Transverse colon (tissue), 4 donors: ENCODE data around the gene SLC26A3. TPM values are rescaled to one million over a fixed set of nuclear protein-coding genes. Genes with fewer than 3 reads are reported as not detected.

Source experiments
- DNase-seq: peaks from one replicate; pipeline ENCODE4 v3.0.0-alpha.2; 2019
- H3K27ac ChIP-seq, 4 donors: fragments of 200-600 bp; sonication (generic); 2 replicates each; pipeline ENCODE4 v1.5.1; 2016 to 2018; ENCODE audit warnings: inconsistent platforms in 4 of 4
- H3K27me3 ChIP-seq: fragments of 200-600 bp; sonication (generic); 2 replicates; pipeline ENCODE4 v1.5.1; 2017; ENCODE audit warnings: inconsistent platforms
- H3K36me3 ChIP-seq, 4 donors: fragments of 200-600 bp; sonication (generic); 2 replicates each; pipeline ENCODE4 v1.5.1; 2017 to 2019; ENCODE audit warnings: inconsistent platforms in 4 of 4
- H3K4me1 ChIP-seq, 4 donors: fragments of 200-600 bp; sonication (generic); 2 replicates each; pipeline ENCODE4 v1.5.1; 2017 to 2020; ENCODE audit warnings: inconsistent platforms in 4 of 4
- H3K4me3 ChIP-seq, 4 donors: fragments of 200-600 bp; sonication (generic); 1 replicate in 1 of 4; 2 replicates in 3 of 4; pipeline versions ENCODE4 v1.5.1 to v1.6.1; 2017 to 2019; ENCODE audit warnings: inconsistent platforms in 4 of 4
- H3K9me3 ChIP-seq, 2 donors: fragments of 200-600 bp; sonication (generic); 2 replicates each; pipeline ENCODE4 v1.5.1; 2017 to 2019; ENCODE audit warnings: inconsistent platforms in 2 of 2
- EP300 ChIP-seq: sonication (generic); formaldehyde crosslinking; IDR thresholded peaks from one replicate; pipeline ENCODE4 v1.6.1; 2017; ENCODE audit warnings: antibody characterized with exemption, low read depth
- POLR2A ChIP-seq: fragments of 450-650 bp; IDR thresholded peaks from one replicate; pipeline ENCODE4 v1.6.1; 2016; ENCODE audit warnings: antibody characterized with exemption, mild to moderate bottlenecking, moderate library complexity
- POLR2AphosphoS5 ChIP-seq, 3 donors: sonication (generic); formaldehyde crosslinking; IDR thresholded peaks; one replicate each; pipeline ENCODE4 v1.6.1; 2016; ENCODE audit warnings: antibody characterized with exemption in 3 of 3
- WGBS, 2 donors: methylation state at CpG; one replicate each; pipeline ENCODE4 v1.1.5; 2018; ENCODE audit warnings: low coverage in 1 of 2; 5-methylcytosine and 5-hydroxymethylcytosine counted together
- in situ Hi-C, 4 donors: fragments of 200-750 bp; cut with MboI; loops; one replicate each; pipeline versions ENCODE4 v1.15.0 to v1.15.1; 2017; ENCODE audit warnings: low sequenced_read_pairs in 3 of 4, low pct_ligation_motif_present in 1 of 4, low pct_unique_long_range_greater_than_20kb in 1 of 4
- intact Hi-C: fragments of 100-400 bp; cut with DNase I; formaldehyde crosslinking; loops from one replicate; pipeline ENCODE4 v1.15.1; 2023; ENCODE audit warnings: low total_unique reads
- total RNA-seq, 4 donors: library from RNA; depleted of rRNA; stranded (reverse); fragments of >200 nt; gene quantifications; one replicate each; pipeline ENCODE4 v1.1.0, GENCODE V29; 2016
- TF ChIP-seq, protein P1 (sequence below), 5 experiments: fragments of 200-600 bp in 3 of 5; fragments of 450-650 bp in 2 of 5; sonication (generic) in 3 of 5; IDR thresholded peaks; 1 replicate in 2 of 5; 2 replicates in 3 of 5; pipeline ENCODE4 v1.5.1; 2016 to 2017; ENCODE audit warnings: antibody characterized with exemption in 5 of 5, inconsistent platforms in 3 of 5, mild to moderate bottlenecking in 2 of 5, moderate library complexity in 1 of 5

SLC26A3 gene
- total RNA-seq, 4 donors from 2014 or later: 296 to 4,526 (median 2,822) TPM

- H3K27me3 ChIP-seq: no peaks in the 10 kb centered on the region
- intact Hi-C loops: loop anchor here (1.0 kb wide), 1 partner anchor 136 kb away; no protein-coding TSS in a partner anchor
- in situ Hi-C loops: loop anchor here (10.0 to 25.0 kb wide), 5 partner anchors 132 to 556 kb away; partner anchors contain the start of genes COG5 (in 2 of the 4), DUS4L (in 2 of the 4), LAMB4 (in 2 of the 4) and DLD (in 1 of the 4)
- peak overlapping the region; percentile 16 to 79 (median 63) for H3K4me3 ChIP-seq
- H3K4me1 ChIP-seq: peaks cover 19 to 41% (median 28%) of the 10 kb centered on the region in 4 donors
- H3K27ac ChIP-seq: peak overlapping the region; percentile 93 to 96 (median 94)
- WGBS, 2 donors: 15 to 67% methylated on average over 6 to 29 of the region's 29 CpGs
- peak; percentile 63 for DNase-seq
- no peaks in the 10 kb centered on the region for H3K9me3 ChIP-seq
- H3K36me3 ChIP-seq: no peaks in the 10 kb centered on the region
- TF ChIP-seq EP300 (no peak), POLR2A (no peak), POLR2AphosphoS5 (IDR thresholded peaks at IDR 0.05) (no peak)
- TF ChIP-seq, protein P1, sequence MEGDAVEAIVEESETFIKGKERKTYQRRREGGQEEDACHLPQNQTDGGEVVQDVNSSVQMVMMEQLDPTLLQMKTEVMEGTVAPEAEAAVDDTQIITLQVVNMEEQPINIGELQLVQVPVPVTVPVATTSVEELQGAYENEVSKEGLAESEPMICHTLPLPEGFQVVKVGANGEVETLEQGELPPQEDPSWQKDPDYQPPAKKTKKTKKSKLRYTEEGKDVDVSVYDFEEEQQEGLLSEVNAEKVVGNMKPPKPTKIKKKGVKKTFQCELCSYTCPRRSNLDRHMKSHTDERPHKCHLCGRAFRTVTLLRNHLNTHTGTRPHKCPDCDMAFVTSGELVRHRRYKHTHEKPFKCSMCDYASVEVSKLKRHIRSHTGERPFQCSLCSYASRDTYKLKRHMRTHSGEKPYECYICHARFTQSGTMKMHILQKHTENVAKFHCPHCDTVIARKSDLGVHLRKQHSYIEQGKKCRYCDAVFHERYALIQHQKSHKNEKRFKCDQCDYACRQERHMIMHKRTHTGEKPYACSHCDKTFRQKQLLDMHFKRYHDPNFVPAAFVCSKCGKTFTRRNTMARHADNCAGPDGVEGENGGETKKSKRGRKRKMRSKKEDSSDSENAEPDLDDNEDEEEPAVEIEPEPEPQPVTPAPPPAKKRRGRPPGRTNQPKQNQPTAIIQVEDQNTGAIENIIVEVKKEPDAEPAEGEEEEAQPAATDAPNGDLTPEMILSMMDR (IDR thresholded peaks at IDR 0.05): no peak
These were observed 60.1 kb downstream of the SLC26A3 start for GRCh38 chr7:107742678-107743566.

- TF ChIP-seq POLR2AphosphoS5 (IDR thresholded peaks at IDR 0.05): no peak
- Histone ChIP-seq H3K27ac (no peak overlapping the region), H3K9me3 (no peaks in the 10 kb centered on the region), H3K4me1 (no peaks in the 10 kb centered on the region), H3K27me3 (peaks cover 12% of the 10 kb centered on the region), H3K4me3 (no peak overlapping the region), H3K36me3 (no peaks in the 10 kb centered on the region)
- intact Hi-C loops: loop anchor here (5.0 kb wide), 1 partner anchor 266 kb away; no protein-coding TSS in a partner anchor
- in situ Hi-C loops: loop anchor here (10.0 to 25.0 kb wide), 6 partner anchors 159 to 541 kb away; partner anchors contain the start of genes COG5 (in 2 of the 4), DUS4L (in 2 of the 4), LAMB4 (in 2 of the 4) and DLD (in 1 of the 4)
- no peak for DNase-seq
These were observed 74.7 kb downstream of the SLC26A3 start for GRCh38 chr7:107728276-107728675.

GRCh38 chr7:107726356-107727130, 76.5 kb downstream of the SLC26A3 start:
- no peaks in the 10 kb centered on the region for H3K4me1 ChIP-seq
- intact Hi-C loops: loop anchor here (5.0 kb wide), 1 partner anchor 264 kb away; no protein-coding TSS in a partner anchor
- no peak overlapping the region for H3K4me3 ChIP-seq
- TF ChIP-seq, protein P1 (IDR thresholded peaks at IDR 0.05): no peak
- no peak for TF ChIP-seq POLR2A
- no peaks in the 10 kb centered on the region for H3K9me3 ChIP-seq
- in situ Hi-C loops: loop anchor here (10.0 to 25.0 kb wide), 6 partner anchors 161 to 539 kb away; partner anchors contain the start of genes COG5 (in 2 of the 4), DUS4L (in 2 of the 4), LAMB4 (in 2 of the 4) and DLD (in 1 of the 4)
- WGBS, 2 donors: 65 to 87% methylated on average over 2 to 3 of the region's 3 CpGs
- peaks cover 12% of the 10 kb centered on the region for H3K27me3 ChIP-seq
- DNase-seq: no peak
- no peaks in the 10 kb centered on the region for H3K36me3 ChIP-seq
- H3K27ac ChIP-seq: no peak overlapping the region

DNA sequence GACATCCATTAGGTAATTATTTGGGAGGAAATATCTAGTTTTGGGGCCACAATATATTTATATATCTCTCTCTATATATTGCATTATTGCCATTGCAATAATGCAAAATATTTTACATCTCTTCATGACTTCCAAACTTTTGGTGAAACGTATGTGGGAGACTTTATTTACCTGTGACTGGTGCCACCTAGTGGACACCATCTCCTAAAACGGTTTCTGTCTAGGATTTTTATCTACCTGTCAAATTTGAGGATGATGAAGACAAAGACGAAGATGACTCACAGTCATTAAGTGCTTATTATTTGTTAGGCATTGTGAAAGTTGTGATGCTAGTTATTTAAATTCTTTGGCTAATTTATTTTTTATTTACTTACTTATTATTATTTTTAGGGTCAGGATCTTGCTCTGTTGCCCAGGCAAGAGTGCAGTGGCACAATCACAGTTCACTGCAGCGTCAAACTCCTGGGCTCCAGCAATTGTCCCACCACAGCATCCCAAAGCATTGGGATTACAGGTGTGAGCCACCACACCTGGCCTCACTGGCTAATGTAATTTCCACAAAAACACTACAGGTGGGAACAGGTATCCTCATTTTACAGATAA, 77.8 kb downstream of the SLC26A3 start:
- in situ Hi-C loops: loop anchor here (10.0 to 25.0 kb wide), 6 partner anchors 162 to 538 kb away; partner anchors contain the start of genes COG5 (in 2 of the 4), DUS4L (in 2 of the 4), LAMB4 (in 2 of the 4) and DLD (in 1 of the 4)
- 20% methylated on average over 3 to 4 of the region's 4 CpGs for WGBS, 2 donors

More for the DNA sequence above, 77.8 kb downstream of the SLC26A3 start:
- intact Hi-C loops: loop anchor here (5.0 kb wide), 1 partner anchor 263 kb away; no protein-coding TSS in a partner anchor
- Histone ChIP-seq H3K27me3 (peaks cover 12% of the 10 kb centered on the region), H3K9me3 (no peaks in the 10 kb centered on the region), H3K4me3 (no peak overlapping the region), H3K27ac (no peak overlapping the region), H3K4me1 (no peaks in the 10 kb centered on the region), H3K36me3 (no peaks in the 10 kb centered on the region)
- no peak for TF ChIP-seq EP300
- TF ChIP-seq, protein P1 (IDR thresholded peaks at IDR 0.05): peak; percentile 67 to 78 (median 71)
- no peak for TF ChIP-seq POLR2A
- peak; percentile 39 for DNase-seq
